OCI-LY7 (cell line): Measurements from ENCODE around the gene CTNNA3.

Experiments
- CTCF ChIP-seq: fragments of 200-600 bp; sonication (generic); conservative IDR thresholded peaks from 2 replicates; pipeline ENCODE4 v1.5.1; 2014; ENCODE audit warnings: mild to moderate bottlenecking, antibody characterized with exemption, low read length, moderate library complexity, mixed read lengths
- EZH2phosphoT487 ChIP-seq: fragments of 200-600 bp; sonication (generic); IDR thresholded peaks from 2 replicates; pipeline ENCODE4 v1.6.1; 2018; ENCODE audit warnings: low read depth, borderline replicate concordance, mild to moderate bottlenecking, mixed run types, antibody characterized with exemption, low read length, moderate library complexity, mixed read lengths

- TF ChIP-seq CTCF (no peak), EZH2phosphoT487 (no peak)
Observed at GRCh38 chr10:67571503-67571902, 124.5 kb downstream of the CTNNA3 start.
